HepG2 (cell line): ENCODE measurements around the gene SPRY1. TPM values are rescaled to one million over a fixed set of nuclear protein-coding genes. Genes with fewer than 3 reads are reported as not detected.

Source experiments
- ARID3A ChIP-seq: IDR thresholded peaks from 2 replicates; pipeline ENCODE4 v1.6.1; 2012; ENCODE audit warnings: low read depth, low read length, improper control_type of control experiment
- ATM ChIP-seq: fragments of 450-650 bp; IDR thresholded peaks from 2 replicates; pipeline ENCODE4 v1.7.1; 2017; ENCODE audit warnings: mild to moderate bottlenecking, borderline replicate concordance
- CHD2 ChIP-seq: IDR thresholded peaks from 2 replicates; pipeline ENCODE4 v1.6.1; 2011; ENCODE audit warnings: low read depth, low read length, improper control_type of control experiment
- E2F2 ChIP-seq: sonication (generic); formaldehyde crosslinking; IDR thresholded peaks from 2 replicates; pipeline ENCODE4 v1.4.0; 2020; ENCODE audit warnings: missing genetic modification reagents, borderline replicate concordance
- EP300 ChIP-seq, 3 experiments: sonication (generic) in 1 of 3; formaldehyde crosslinking in 1 of 3; IDR thresholded peaks; 2 replicates each; pipeline versions ENCODE4 v1.5.1 to v1.6.1; 2011 to 2020; ENCODE audit warnings: low read depth in 2 of 3, low read length in 2 of 3, borderline replicate concordance in 1 of 3, improper control_type of control experiment in 1 of 3, mild to moderate bottlenecking in 1 of 3, missing genetic modification reagents in 1 of 3, moderate library complexity in 1 of 3
- FOXA3 ChIP-seq: IDR thresholded peaks from 2 replicates; pipeline ENCODE4 v1.6.1; 2016; ENCODE audit warnings: missing genetic modification reagents, missing compliant biosample characterization
- GABPB1 ChIP-seq: IDR thresholded peaks from 2 replicates; pipeline ENCODE4 v1.6.1; 2016; ENCODE audit warnings: mild to moderate bottlenecking, missing genetic modification reagents, moderate library complexity, missing compliant biosample characterization
- GATAD2A ChIP-seq: IDR thresholded peaks from 2 replicates; pipeline ENCODE4 v1.6.1; 2016
- HOXA3 ChIP-seq: sonication (generic); formaldehyde crosslinking; IDR thresholded peaks from 2 replicates; pipeline ENCODE4 v1.5.0; 2020; ENCODE audit warnings: missing genetic modification reagents
- IRF2 ChIP-seq: IDR thresholded peaks from 2 replicates; pipeline ENCODE4 v1.6.1; 2018; ENCODE audit warnings: missing genetic modification reagents, missing compliant biosample characterization
- MLX ChIP-seq: IDR thresholded peaks from 2 replicates; pipeline ENCODE4 v1.6.1; 2016
- NCOR1 ChIP-seq: fragments of 200-600 bp; sonication (generic); IDR thresholded peaks from 2 replicates; pipeline ENCODE4 v1.7.0; 2017; ENCODE audit warnings: antibody characterized with exemption, low read length, borderline replicate concordance
- NR2F6 ChIP-seq, 2 experiments: IDR thresholded peaks; 2 replicates each; pipeline ENCODE4 v1.6.1; 2016; ENCODE audit warnings: antibody characterized with exemption in 1 of 2, mild to moderate bottlenecking in 1 of 2
- ONECUT2 ChIP-seq: sonication (generic); formaldehyde crosslinking; IDR thresholded peaks from 2 replicates; pipeline ENCODE4 v1.4.0; 2020; ENCODE audit warnings: missing genetic modification reagents
- PHF8 ChIP-seq: sonication (generic); formaldehyde crosslinking; IDR thresholded peaks from 2 replicates; pipeline ENCODE4 v1.5.0; 2020; ENCODE audit warnings: missing genetic modification reagents
- SALL1 ChIP-seq: sonication (generic); formaldehyde crosslinking; IDR thresholded peaks from 2 replicates; pipeline ENCODE4 v1.8.0; 2022; ENCODE audit warnings: mild to moderate bottlenecking, missing genetic modification reagents
- SRSF4 ChIP-seq: fragments of 200-400 bp; formaldehyde crosslinking; IDR thresholded peaks from one replicate; pipeline ENCODE4 v1.6.1; 2018; ENCODE audit warnings: mild to moderate bottlenecking, low read depth, low read length, moderate library complexity; ENCODE audit not compliant: poor library complexity, severe bottlenecking
- TSC22D2 ChIP-seq: sonication (generic); formaldehyde crosslinking; IDR thresholded peaks from 2 replicates; pipeline ENCODE4 v1.5.1; 2020; ENCODE audit warnings: missing genetic modification reagents, mild to moderate bottlenecking, borderline replicate concordance
- ZBTB10 ChIP-seq: sonication (generic); formaldehyde crosslinking; IDR thresholded peaks from 2 replicates; pipeline ENCODE4 v1.4.0; 2020; ENCODE audit warnings: missing genetic modification reagents, borderline replicate concordance
- ZMAT3 ChIP-seq: sonication (generic); formaldehyde crosslinking; conservative IDR thresholded peaks from 2 replicates; pipeline ENCODE4 v1.7.0; 2021; ENCODE audit warnings: missing genetic modification reagents
- ZNF563 ChIP-seq: sonication (generic); formaldehyde crosslinking; IDR thresholded peaks from 2 replicates; pipeline ENCODE4 v1.8.0; 2022; ENCODE audit warnings: mild to moderate bottlenecking, moderate library complexity, missing genetic modification reagents
- ZNF672 ChIP-seq: sonication (generic); formaldehyde crosslinking; IDR thresholded peaks from 2 replicates; pipeline ENCODE4 v1.8.1; 2022; ENCODE audit warnings: missing genetic modification reagents
- ZNF747 ChIP-seq: sonication (generic); formaldehyde crosslinking; IDR thresholded peaks from 2 replicates; pipeline ENCODE4 v1.8.1; 2023; ENCODE audit warnings: missing genetic modification reagents, mild to moderate bottlenecking, borderline replicate concordance
- polyA plus RNA-seq, 8 experiments: library from polyadenylated mRNA; depleted of rRNA in 3 of 8; stranded (reverse) in 7 of 8; unstranded in 1 of 8; fragments of >200 nt; fragmentation: Illumina TruSeq in 4 of 8; extraction: Trizol in 4 of 8; gene quantifications; 2 replicates each; pipeline versions ENCODE4 v1.2.1 to v1.2.3, GENCODE V29; 2011 to 2016; ENCODE audit warnings: low read depth in 4 of 8, missing spikeins in 1 of 8, mixed read lengths in 1 of 8; ENCODE audit not compliant: insufficient read depth in 1 of 8
- total RNA-seq, 5 experiments: library from RNA; depleted of rRNA; stranded (reverse); fragments of >200 nt; fragmentation: Illumina TruSeq; extraction: Trizol; gene quantifications; 2 replicates each; pipeline ENCODE4 v1.2.3, GENCODE V29; 2016; ENCODE audit warnings: low read depth in 1 of 5

Gene SPRY1
- total and polyA plus RNA-seq, 2 of the 13 experiments (the other 11 are each of a cell fraction or from before 2014, with no cell fraction given) = 24.7 to 33.4 TPM

GRCh38 chr4:123396307-123397143, at the start of gene SPRY1 (continued):
- 0 out of 4 replicates have a peak, but pooled peaks of 1 of the 2 experiments have one; percentile 16 for TF ChIP-seq EP300 (IDR thresholded peaks at IDR 0.05; ENCODE audit: low read depth in 2 of 2, low read length in 2 of 2)
- peak; percentile 46; the same call in 1 of the 2 replicates for TF ChIP-seq EP300 (CRISPR knock-in tag; IDR thresholded peaks at IDR 0.05; ENCODE audit: borderline replicate concordance)
- peak; percentile 42; the same call in 1 of the 2 replicates for TF ChIP-seq GABPB1 (CRISPR knock-in tag)
- TF ChIP-seq SRSF4 = no peak
- TF ChIP-seq TSC22D2 (CRISPR knock-in tag) = peak; percentile 63; the same call in 1 of the 2 replicates
- TF ChIP-seq ONECUT2 = no peak
- TF ChIP-seq SALL1 (CRISPR knock-in tag) = peak; percentile 83
- peak; percentile 85 for TF ChIP-seq GATAD2A (CRISPR knock-in tag)
- TF ChIP-seq MLX = peak; percentile 50; the same call in 1 of the 2 replicates
- TF ChIP-seq ZNF672 (CRISPR knock-in tag) = no peak
- TF ChIP-seq HOXA3 = no peak; the same call in 1 of the 2 replicates
- TF ChIP-seq ZNF747 (CRISPR knock-in tag) = 0 out of 2 replicates have a peak, but pooled peaks have one; percentile 79
- TF ChIP-seq ATM = no peak
- peak; percentile 95 for TF ChIP-seq IRF2 (CRISPR knock-in tag)
- TF ChIP-seq FOXA3 (CRISPR knock-in tag) = peak; percentile 66
- no peak for TF ChIP-seq CHD2
- TF ChIP-seq ARID3A = peak; percentile 96
- no peak; the same call in 1 of the 2 replicates for TF ChIP-seq NR2F6 (IDR thresholded peaks at IDR 0.05)
- peak; percentile 53; the same call in 1 of the 2 replicates for TF ChIP-seq NR2F6 (CRISPR knock-in tag; IDR thresholded peaks at IDR 0.05)
- no peak for TF ChIP-seq ZNF563
- TF ChIP-seq NCOR1 = peak; percentile 53; the same call in 1 of the 2 replicates
- TF ChIP-seq PHF8 (CRISPR knock-in tag) = peak; percentile 23; the same call in 1 of the 2 replicates
- TF ChIP-seq ZMAT3 (CRISPR knock-in tag) = 0 out of 2 replicates have a peak, but pooled peaks have one; percentile 10
- 0 out of 2 replicates have a peak, but pooled peaks have one; percentile 83 for TF ChIP-seq E2F2 (CRISPR knock-in tag)
- peak; percentile 55; the same call in 1 of the 2 replicates for TF ChIP-seq ZBTB10 (CRISPR knock-in tag)
